ENCODE results near the gene RPE.

DNA sequence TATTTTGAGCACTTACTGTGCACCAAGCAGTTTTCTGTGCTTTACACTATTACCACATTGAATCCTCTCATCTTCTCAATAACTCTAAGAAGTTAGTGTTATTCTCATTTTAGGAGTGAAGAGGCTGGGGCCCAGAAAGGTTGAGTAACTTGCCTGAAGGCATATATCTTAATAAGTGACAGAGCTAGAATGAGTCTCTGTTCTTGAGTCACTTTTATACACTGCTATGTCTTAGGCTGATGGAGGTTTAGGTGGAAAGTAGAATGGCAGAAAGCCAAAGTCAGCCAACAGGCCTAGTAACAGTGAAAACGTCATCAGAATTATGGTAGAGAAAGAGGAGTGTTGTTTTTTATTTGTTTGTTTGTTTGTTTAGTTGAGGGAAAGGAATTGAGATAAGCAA, 27.9 kb upstream of the RPE start:
- no peak for TF ChIP-seq GATA2 (IDR thresholded peaks at IDR 0.05; ENCODE audit: low read depth, low read length)
- TF ChIP-seq GATA3 (IDR thresholded peaks at IDR 0.05; ENCODE audit: low read depth, low read length) = no peak
